Measurements from ENCODE around the gene GFRA4. TPM values are rescaled to one million over a fixed set of nuclear protein-coding genes. Genes with fewer than 3 reads are reported as not detected.

Gene GFRA4
- total and polyA plus RNA-seq, 7 donors, result not detected

DNA sequence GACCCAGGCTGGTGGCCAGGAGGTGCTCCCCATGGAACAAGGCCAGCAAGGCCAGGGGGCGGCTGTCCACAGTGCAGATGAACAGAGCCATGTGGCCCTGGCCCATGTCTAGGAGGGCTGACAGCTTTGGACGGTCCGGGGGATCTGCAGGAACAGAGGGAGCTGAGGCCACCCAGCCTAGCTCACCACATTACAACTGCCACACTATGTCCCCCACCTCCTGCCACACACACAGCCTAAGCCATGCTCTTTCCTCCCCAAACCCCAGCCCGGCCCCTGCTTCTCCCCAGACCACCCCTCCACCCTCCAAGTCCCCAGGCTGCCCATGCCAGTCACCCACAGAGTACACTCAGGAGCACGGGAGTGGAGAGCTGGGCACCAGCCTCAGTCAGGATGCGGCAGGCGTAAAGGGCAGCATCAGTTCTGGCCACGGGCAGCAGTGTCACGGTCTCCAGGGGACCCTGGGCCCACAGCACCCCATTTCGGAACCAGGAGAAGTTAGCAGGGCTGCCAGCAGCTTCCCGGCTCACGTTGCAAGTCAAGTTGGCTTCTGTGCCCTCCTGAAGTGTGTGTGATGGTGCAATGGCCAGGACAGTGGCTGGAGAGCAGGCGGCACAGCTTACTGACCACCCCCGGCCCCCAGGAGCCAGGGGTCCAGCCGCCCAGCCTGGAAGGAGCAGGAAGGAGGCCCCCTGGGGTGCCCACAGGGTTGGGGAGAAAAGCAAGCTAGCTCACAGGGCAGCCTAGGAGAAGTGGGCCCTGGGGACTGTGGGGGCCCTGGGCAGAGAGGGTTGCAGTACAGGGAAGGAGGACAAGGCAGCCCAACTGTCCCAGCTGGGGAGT, 33.8 kb upstream of the GFRA4 start:
- Histone ChIP-seq H3K4me1 (no peaks in the 10 kb centered on the region), H3K27ac (no peak overlapping the region), H3K4me3 (no peak overlapping the region), H3K36me3 (ENCODE audit: insufficient read depth in 1 of 2, low read depth in 1 of 2) (no peaks in the 10 kb centered on the region), H3K9me3 (peaks cover 3% of the 10 kb centered on the region), H3K27me3 (ENCODE audit: insufficient read depth in 3 of 3, low read length in 2 of 3) (no peaks in the 10 kb centered on the region)
- WGBS, 3 donors, result 78 to 88% (median 83%) methylated on average over 15 of the region's 15 CpGs
- ATAC-seq, result no peak
- TF ChIP-seq, protein P1, sequence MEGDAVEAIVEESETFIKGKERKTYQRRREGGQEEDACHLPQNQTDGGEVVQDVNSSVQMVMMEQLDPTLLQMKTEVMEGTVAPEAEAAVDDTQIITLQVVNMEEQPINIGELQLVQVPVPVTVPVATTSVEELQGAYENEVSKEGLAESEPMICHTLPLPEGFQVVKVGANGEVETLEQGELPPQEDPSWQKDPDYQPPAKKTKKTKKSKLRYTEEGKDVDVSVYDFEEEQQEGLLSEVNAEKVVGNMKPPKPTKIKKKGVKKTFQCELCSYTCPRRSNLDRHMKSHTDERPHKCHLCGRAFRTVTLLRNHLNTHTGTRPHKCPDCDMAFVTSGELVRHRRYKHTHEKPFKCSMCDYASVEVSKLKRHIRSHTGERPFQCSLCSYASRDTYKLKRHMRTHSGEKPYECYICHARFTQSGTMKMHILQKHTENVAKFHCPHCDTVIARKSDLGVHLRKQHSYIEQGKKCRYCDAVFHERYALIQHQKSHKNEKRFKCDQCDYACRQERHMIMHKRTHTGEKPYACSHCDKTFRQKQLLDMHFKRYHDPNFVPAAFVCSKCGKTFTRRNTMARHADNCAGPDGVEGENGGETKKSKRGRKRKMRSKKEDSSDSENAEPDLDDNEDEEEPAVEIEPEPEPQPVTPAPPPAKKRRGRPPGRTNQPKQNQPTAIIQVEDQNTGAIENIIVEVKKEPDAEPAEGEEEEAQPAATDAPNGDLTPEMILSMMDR (IDR thresholded peaks at IDR 0.05), result no peak
- intact Hi-C loops (cut with DNase I), result no loop called here
- peak in 1 of 2 donors; percentile 6 for DNase-seq

DNA sequence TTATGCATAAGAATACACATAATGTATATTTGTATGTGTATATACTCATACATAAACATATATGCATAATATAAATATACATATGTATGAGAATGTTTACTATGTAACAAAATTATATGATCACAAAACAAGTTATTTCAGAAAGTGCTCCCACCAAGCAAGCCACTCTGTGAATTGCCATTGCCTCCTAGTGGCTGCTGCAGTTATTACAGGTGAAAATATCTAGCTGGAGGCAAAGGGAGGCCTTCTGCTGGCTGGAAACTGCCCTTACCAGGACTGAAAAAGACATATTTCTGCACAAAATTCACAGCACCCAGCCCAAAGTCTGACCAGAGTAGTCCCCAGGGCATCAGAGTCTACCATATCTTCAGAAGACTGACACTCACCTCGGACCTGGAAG, 33.0 kb upstream of the GFRA4 start:
- TF ChIP-seq, protein P1 (IDR thresholded peaks at IDR 0.05), result peak; percentile 24
- Histone ChIP-seq H3K27ac (no peak overlapping the region), H3K4me3 (no peak overlapping the region), H3K4me1 (no peaks in the 10 kb centered on the region), H3K36me3 (ENCODE audit: insufficient read depth in 1 of 2, low read depth in 1 of 2) (no peaks in the 10 kb centered on the region), H3K27me3 (ENCODE audit: insufficient read depth in 3 of 3, low read length in 2 of 3) (no peaks in the 10 kb centered on the region), H3K9me3 (peaks cover 3% of the 10 kb centered on the region)
- DNase-seq, result no peak
- intact Hi-C loops (cut with DNase I), result no loop called here
- WGBS, 3 donors, result 90 to 94% (median 92%) methylated on average over 1 of the region's 1 CpG
- no peak for ATAC-seq

DNA sequence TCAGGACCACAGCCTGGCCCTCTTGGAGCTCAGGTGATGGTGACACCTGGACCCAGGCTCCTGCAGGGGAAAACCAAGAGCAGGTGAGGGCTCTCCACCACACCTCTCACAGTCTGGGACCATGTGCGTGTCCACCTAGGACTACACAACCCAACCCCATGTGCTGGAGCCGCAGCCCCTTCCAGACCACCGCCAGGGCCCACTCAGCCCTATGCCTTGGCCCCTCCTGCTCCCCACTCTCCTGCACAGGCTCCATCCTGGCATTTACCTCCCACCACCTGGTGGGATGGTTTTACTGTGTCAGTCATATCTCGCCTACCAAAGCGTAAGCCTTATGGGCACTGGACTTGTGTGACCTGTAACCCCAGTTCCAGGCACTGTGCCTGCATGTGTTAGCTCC, 31.7 kb upstream of the GFRA4 start:
- Histone ChIP-seq H3K4me3 (no peak overlapping the region), H3K36me3 (ENCODE audit: insufficient read depth in 1 of 2, low read depth in 1 of 2) (no peaks in the 10 kb centered on the region), H3K27me3 (ENCODE audit: insufficient read depth in 3 of 3, low read length in 2 of 3) (no peaks in the 10 kb centered on the region), H3K4me1 (no peaks in the 10 kb centered on the region), H3K9me3 (peaks cover 3% of the 10 kb centered on the region), H3K27ac (no peak overlapping the region)
- no peak for ATAC-seq
- no peak for DNase-seq
- intact Hi-C loops (cut with DNase I), result no loop called here
- WGBS, 3 donors, result 92 to 99% (median 94%) methylated on average over 5 of the region's 5 CpGs
- TF ChIP-seq, protein P1 (IDR thresholded peaks at IDR 0.05), result no peak

DNA sequence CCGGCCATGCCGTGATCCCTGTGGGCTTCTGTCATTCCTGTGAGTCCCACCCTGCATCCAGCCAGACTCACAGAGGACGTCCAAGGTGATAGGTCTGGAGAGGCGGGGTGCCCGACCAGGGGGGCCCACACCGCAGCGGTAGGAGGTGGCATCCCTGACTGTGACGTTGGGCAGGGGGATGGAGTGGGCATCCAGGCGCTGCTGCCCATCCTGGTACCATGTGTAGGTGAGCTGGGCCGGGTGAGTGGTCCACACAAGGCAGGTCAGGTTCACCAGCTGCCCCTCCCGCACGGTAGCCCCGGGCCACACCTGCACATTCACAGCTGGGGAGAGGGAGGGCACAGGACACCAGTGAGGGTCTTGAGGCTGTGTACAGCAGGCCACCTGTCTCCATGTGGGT, 30.2 kb upstream of the GFRA4 start:
- no peaks in the 10 kb centered on the region for H3K36me3 ChIP-seq (ENCODE audit: insufficient read depth in 1 of 2, low read depth in 1 of 2)
- no peak for DNase-seq
- H3K9me3 ChIP-seq, result peaks cover 3% of the 10 kb centered on the region
- no peaks in the 10 kb centered on the region for H3K4me1 ChIP-seq
- intact Hi-C loops (cut with DNase I), result no loop called here
- TF ChIP-seq, protein P1 (IDR thresholded peaks at IDR 0.05), result no peak
- H3K4me3 ChIP-seq, result no peak overlapping the region
- WGBS, 3 donors, result 89 to 95% (median 94%) methylated on average over 13 of the region's 13 CpGs
- ATAC-seq, result no peak
- H3K27me3 ChIP-seq (ENCODE audit: insufficient read depth in 3 of 3, low read length in 2 of 3), result no peaks in the 10 kb centered on the region
- H3K27ac ChIP-seq, result no peak overlapping the region
